ENCODE data around the gene RALY. TPM values are rescaled to one million over a fixed set of nuclear protein-coding genes. Genes with fewer than 3 reads are reported as not detected.
A peak's percentile ranks its signal among the peaks of the same experiment; 100 is the strongest.

Gene RALY
- total RNA-seq, 1 experiment from 2014 or later = 164 TPM

GRCh38 chr20:33995053-33995831 lies 1.5 kb downstream of the RALY start:
- peak overlapping the region; percentile 94 for H3K4me3 ChIP-seq (ENCODE audit: insufficient read depth, low read depth, low read length)
- DNase-seq = no peak
- no peaks in the 10 kb centered on the region for H3K36me3 ChIP-seq (replicated peaks; ENCODE audit: control insufficient read depth, insufficient read depth, low read length)
- no peaks in the 10 kb centered on the region for H3K27me3 ChIP-seq (ENCODE audit: control insufficient read depth, insufficient read depth, low read length)

- H3K4me3 ChIP-seq (ENCODE audit: insufficient read depth, low read depth, low read length) = no peak overlapping the region
- H3K36me3 ChIP-seq (replicated peaks; ENCODE audit: control insufficient read depth, insufficient read depth, low read length) = no peaks in the 10 kb centered on the region; the same call in 1 of the 2 replicates
- DNase-seq = no peak
- H3K27me3 ChIP-seq (ENCODE audit: control insufficient read depth, insufficient read depth, low read length) = no peaks in the 10 kb centered on the region
Measured at GRCh38 chr20:33999025-33999649, 5.4 kb downstream of the RALY start.

- no peak overlapping the region for H3K4me3 ChIP-seq (ENCODE audit: insufficient read depth, low read depth, low read length)
- no peaks in the 10 kb centered on the region; the same call in 1 of the 2 replicates for H3K36me3 ChIP-seq (replicated peaks; ENCODE audit: control insufficient read depth, insufficient read depth, low read length)
- H3K27me3 ChIP-seq (ENCODE audit: control insufficient read depth, insufficient read depth, low read length) = no peaks in the 10 kb centered on the region
- DNase-seq = no peak
Measured at GRCh38 chr20:34001378-34001777, 7.7 kb downstream of the RALY start.

- Histone ChIP-seq H3K4me3 (ENCODE audit: insufficient read depth, low read depth, low read length) (no peak overlapping the region), H3K36me3 (replicated peaks; ENCODE audit: control insufficient read depth, insufficient read depth, low read length) (no peaks in the 10 kb centered on the region; the same call in 1 of the 2 replicates), H3K27me3 (ENCODE audit: control insufficient read depth, insufficient read depth, low read length) (no peaks in the 10 kb centered on the region)
- DNase-seq = no peak
Measured at GRCh38 chr20:34004227-34004626, 10.5 kb downstream of the RALY start.

GRCh38 chr20:34004790-34005457 lies 11.2 kb downstream of the RALY start:
- H3K36me3 ChIP-seq (replicated peaks; ENCODE audit: control insufficient read depth, insufficient read depth, low read length) = no peaks in the 10 kb centered on the region; the same call in 1 of the 2 replicates
- H3K27me3 ChIP-seq (ENCODE audit: control insufficient read depth, insufficient read depth, low read length) = no peaks in the 10 kb centered on the region
- no peak overlapping the region for H3K4me3 ChIP-seq (ENCODE audit: insufficient read depth, low read depth, low read length)
- DNase-seq = no peak

GRCh38 chr20:34006619-34007018 lies 12.9 kb downstream of the RALY start:
- no peaks in the 10 kb centered on the region for H3K27me3 ChIP-seq (ENCODE audit: control insufficient read depth, insufficient read depth, low read length)
- H3K4me3 ChIP-seq (ENCODE audit: insufficient read depth, low read depth, low read length) = no peak overlapping the region
- DNase-seq = no peak
- no peaks in the 10 kb centered on the region; the same call in 1 of the 2 replicates for H3K36me3 ChIP-seq (replicated peaks; ENCODE audit: control insufficient read depth, insufficient read depth, low read length)

DNA sequence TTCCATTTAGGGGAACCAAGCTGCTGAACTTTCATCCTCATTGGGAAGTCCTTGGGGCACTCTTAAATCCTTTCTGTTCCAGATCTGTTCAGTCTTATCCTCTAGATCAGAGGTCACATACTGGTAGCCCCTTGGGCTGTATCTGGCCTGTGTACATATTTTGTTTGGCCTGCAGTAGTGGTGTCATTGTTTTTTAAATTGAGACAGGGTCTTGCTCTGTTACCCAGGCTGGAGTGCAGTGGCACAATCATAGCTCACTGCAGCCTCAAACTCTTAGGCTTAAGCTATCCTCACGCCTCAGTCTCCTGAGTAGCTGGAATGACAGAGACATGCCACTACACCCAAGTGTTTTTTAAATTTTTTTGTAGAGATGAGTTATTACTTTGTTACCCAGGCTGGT lies 14.8 kb downstream of the RALY start:
- H3K4me3 ChIP-seq (ENCODE audit: insufficient read depth, low read depth, low read length) = no peak overlapping the region
- no peak for DNase-seq
- no peaks in the 10 kb centered on the region for H3K36me3 ChIP-seq (replicated peaks; ENCODE audit: control insufficient read depth, insufficient read depth, low read length)
- H3K27me3 ChIP-seq (ENCODE audit: control insufficient read depth, insufficient read depth, low read length) = no peaks in the 10 kb centered on the region

DNA sequence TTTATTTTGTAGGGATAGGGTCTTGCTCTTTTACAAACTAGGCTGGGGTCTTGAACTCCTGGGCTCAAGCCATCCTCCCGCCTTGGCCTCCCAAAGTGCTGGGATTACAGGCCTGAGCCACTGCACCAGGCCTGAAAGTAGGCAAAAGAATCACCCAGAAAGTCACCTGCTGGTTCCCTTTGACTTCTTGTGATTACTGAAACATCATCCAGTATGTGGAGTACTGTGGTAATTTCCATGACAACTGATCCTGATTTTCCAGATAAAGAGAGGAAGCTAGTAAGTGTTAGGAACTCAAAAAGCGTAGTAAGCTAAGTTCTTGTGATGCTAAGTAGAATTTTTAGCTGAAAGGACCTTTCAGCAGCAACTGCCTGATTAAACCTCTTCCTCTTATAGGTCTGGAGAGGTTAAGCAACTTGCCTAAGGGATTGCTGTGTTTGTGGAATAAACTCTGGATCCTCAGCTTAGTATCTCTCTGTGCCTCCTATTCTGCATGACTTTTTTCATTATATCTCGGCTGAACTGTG lies 16.8 kb downstream of the RALY start:
- Histone ChIP-seq H3K4me3 (ENCODE audit: insufficient read depth, low read depth, low read length) (no peak overlapping the region), H3K27me3 (ENCODE audit: control insufficient read depth, insufficient read depth, low read length) (no peaks in the 10 kb centered on the region), H3K36me3 (replicated peaks; ENCODE audit: control insufficient read depth, insufficient read depth, low read length) (no peaks in the 10 kb centered on the region)
- DNase-seq = peak; percentile 59

GRCh38 chr20:34011275-34011674 lies 17.6 kb downstream of the RALY start:
- H3K27me3 ChIP-seq (ENCODE audit: control insufficient read depth, insufficient read depth, low read length) = no peaks in the 10 kb centered on the region
- no peak for DNase-seq
- no peaks in the 10 kb centered on the region for H3K36me3 ChIP-seq (replicated peaks; ENCODE audit: control insufficient read depth, insufficient read depth, low read length)
- no peak overlapping the region for H3K4me3 ChIP-seq (ENCODE audit: insufficient read depth, low read depth, low read length)

DNA sequence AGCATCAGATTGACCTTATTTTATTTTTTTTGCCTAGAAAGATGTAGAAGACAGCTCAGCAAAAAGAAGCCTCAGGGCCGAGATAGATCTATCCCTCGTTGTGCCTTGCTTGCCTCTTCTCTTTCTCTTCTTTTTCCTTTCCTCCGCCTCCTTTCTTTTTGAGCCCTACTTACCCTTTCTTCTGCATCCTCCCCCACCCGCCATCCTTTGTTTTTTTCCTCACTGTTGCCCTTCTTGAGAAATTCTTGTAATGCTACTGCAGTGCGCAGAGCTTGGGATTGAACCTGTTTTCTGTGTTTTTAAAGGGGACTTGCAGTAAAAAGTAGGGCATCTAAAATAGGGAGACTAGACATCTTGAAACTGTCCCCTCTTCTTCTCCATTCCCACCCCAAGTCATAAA lies 18.6 kb downstream of the RALY start:
- Histone ChIP-seq H3K4me3 (ENCODE audit: insufficient read depth, low read depth, low read length) (no peak overlapping the region), H3K36me3 (replicated peaks; ENCODE audit: control insufficient read depth, insufficient read depth, low read length) (no peaks in the 10 kb centered on the region), H3K27me3 (ENCODE audit: control insufficient read depth, insufficient read depth, low read length) (no peaks in the 10 kb centered on the region)
- no peak for DNase-seq

- H3K4me3 ChIP-seq (ENCODE audit: insufficient read depth, low read depth, low read length) = no peak overlapping the region
- no peak for DNase-seq
- no peaks in the 10 kb centered on the region for H3K27me3 ChIP-seq (ENCODE audit: control insufficient read depth, insufficient read depth, low read length)
- no peaks in the 10 kb centered on the region for H3K36me3 ChIP-seq (replicated peaks; ENCODE audit: control insufficient read depth, insufficient read depth, low read length)
Measured at GRCh38 chr20:34012735-34013134, 19.0 kb downstream of the RALY start.

DNA sequence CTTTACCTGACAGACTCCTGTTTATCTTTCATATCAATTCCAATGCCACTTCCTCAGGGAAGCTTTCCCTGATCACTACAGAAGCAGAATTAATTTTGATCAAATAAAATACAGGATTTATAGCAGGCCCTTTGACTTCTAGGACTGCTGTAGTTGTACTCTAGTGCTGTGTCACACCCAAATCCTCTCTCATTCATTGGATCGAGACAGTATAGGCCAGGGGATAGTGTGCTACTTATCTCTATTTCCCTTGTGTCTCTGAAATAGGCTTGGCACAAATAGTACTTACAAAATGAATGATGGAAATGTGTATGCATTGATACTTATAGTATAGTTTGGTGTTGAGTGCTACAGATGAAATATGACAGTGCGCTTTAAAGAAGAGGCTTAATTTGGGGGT lies 19.8 kb downstream of the RALY start:
- DNase-seq = no peak
- H3K36me3 ChIP-seq (replicated peaks; ENCODE audit: control insufficient read depth, insufficient read depth, low read length) = no peaks in the 10 kb centered on the region
- no peaks in the 10 kb centered on the region for H3K27me3 ChIP-seq (ENCODE audit: control insufficient read depth, insufficient read depth, low read length)
- no peak overlapping the region for H3K4me3 ChIP-seq (ENCODE audit: insufficient read depth, low read depth, low read length)

GRCh38 chr20:34014878-34015277 lies 21.2 kb downstream of the RALY start:
- Histone ChIP-seq H3K36me3 (replicated peaks; ENCODE audit: control insufficient read depth, insufficient read depth, low read length) (no peaks in the 10 kb centered on the region), H3K27me3 (ENCODE audit: control insufficient read depth, insufficient read depth, low read length) (no peaks in the 10 kb centered on the region), H3K4me3 (ENCODE audit: insufficient read depth, low read depth, low read length) (no peak overlapping the region)
- no peak for DNase-seq

GRCh38 chr20:34015401-34016335 lies 22.0 kb downstream of the RALY start:
- H3K36me3 ChIP-seq (replicated peaks; ENCODE audit: control insufficient read depth, insufficient read depth, low read length) = no peaks in the 10 kb centered on the region

More at GRCh38 chr20:34015401-34016335, 22.0 kb downstream of the RALY start:
- no peaks in the 10 kb centered on the region for H3K27me3 ChIP-seq (ENCODE audit: control insufficient read depth, insufficient read depth, low read length)
- no peak for DNase-seq
- H3K4me3 ChIP-seq (ENCODE audit: insufficient read depth, low read depth, low read length) = no peak overlapping the region

Data from H7 (cell line).